OCI-LY3 (cell line): ENCODE results near the gene PQBP1.
"Not testable (repeated sequence)": the region's sequence is repeated elsewhere in the genome, so short reads cannot be mapped to it uniquely, and the experiment has no call there.

Experiments used
- H2AFZ ChIP-seq: fragments of 200-600, 300-600 bp; shearing (Covaris generic); 2 replicates; pipeline ENCODE4 v1.6.0; 2014; ENCODE audit warnings: antibody characterized with exemption, low read depth, low read length
- H3K27ac ChIP-seq: fragments of 200-600, 300-600 bp; sonication (generic); 2 replicates; pipeline ENCODE4 v1.5.1; 2014; ENCODE audit warnings: mild to moderate bottlenecking, low read length, moderate library complexity, mixed read lengths
- H3K27me3 ChIP-seq: fragments of 200-600, 300-600 bp; sonication (generic); 2 replicates; pipeline ENCODE4 v1.6.1; 2014; ENCODE audit warnings: low read depth, low read length, mixed read lengths
- H3K36me3 ChIP-seq: fragments of 200-600, 300-600 bp; sonication (generic); replicated peaks from 2 replicates; pipeline ENCODE3; 2014; ENCODE audit warnings: low read depth, low read length, mixed read lengths
- H3K4me1 ChIP-seq: fragments of 300-600, 200-600 bp; sonication (generic); 2 replicates; pipeline ENCODE4 v1.6.1; 2014; ENCODE audit warnings: low read length, mixed read lengths
- H3K4me2 ChIP-seq: fragments of 200-600, 300-600 bp; sonication (generic); 2 replicates; pipeline ENCODE4 v1.6.1; 2014; ENCODE audit warnings: low read length, mixed read lengths
- H3K4me3 ChIP-seq: fragments of 300-600, 200-600 bp; sonication (generic); 2 replicates; pipeline ENCODE4 v1.5.1; 2014; ENCODE audit warnings: antibody characterized with exemption, mild to moderate bottlenecking, low read length, moderate library complexity
- H3K79me2 ChIP-seq: fragments of 300-600, 200-600 bp; shearing (Covaris generic); 2 replicates; pipeline ENCODE4 v1.6.1; 2014; ENCODE audit warnings: mild to moderate bottlenecking, low read length, mixed read lengths
- H3K9ac ChIP-seq: fragments of 300-600, 200-600 bp; shearing (Covaris generic); 2 replicates; pipeline ENCODE4 v1.6.0; 2014; ENCODE audit warnings: mild to moderate bottlenecking, low read length, moderate library complexity
- H3K9me3 ChIP-seq: fragments of 200-600, 300-600 bp; shearing (Covaris generic); 2 replicates; pipeline ENCODE4 v1.6.1; 2014; ENCODE audit warnings: low read length, mixed read lengths; ENCODE audit not compliant: insufficient read depth
- H4K20me1 ChIP-seq: fragments of 200-600, 300-600 bp; sonication (generic); 2 replicates; pipeline ENCODE4 v1.6.1; 2016; ENCODE audit warnings: low read length, mixed read lengths; ENCODE audit not compliant: insufficient read depth
- EZH2phosphoT487 ChIP-seq: fragments of 200-600 bp; shearing (Covaris generic); IDR thresholded peaks from 2 replicates; pipeline ENCODE4 v1.6.1; 2018; ENCODE audit warnings: antibody characterized with exemption, mixed run types, low read depth
- TF ChIP-seq, protein P1 (sequence below): fragments of 200-600, 300-600 bp; sonication (generic); IDR thresholded peaks from 2 replicates; pipeline ENCODE4 v1.5.1; 2014; ENCODE audit warnings: antibody characterized with exemption, low read length, low read depth

PQBP1 gene, protein sequence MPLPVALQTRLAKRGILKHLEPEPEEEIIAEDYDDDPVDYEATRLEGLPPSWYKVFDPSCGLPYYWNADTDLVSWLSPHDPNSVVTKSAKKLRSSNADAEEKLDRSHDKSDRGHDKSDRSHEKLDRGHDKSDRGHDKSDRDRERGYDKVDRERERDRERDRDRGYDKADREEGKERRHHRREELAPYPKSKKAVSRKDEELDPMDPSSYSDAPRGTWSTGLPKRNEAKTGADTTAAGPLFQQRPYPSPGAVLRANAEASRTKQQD

GRCh38 chrX:48897625-48898306 lies at the start of gene PQBP1, which contains the start of gene TIMM17B:
TSS of gene PQBP1 (plus strand) at chrX:48897930. CDS start at chrX:48898510, 580 bp downstream.
TSS of gene TIMM17B (minus strand) at chrX:48897768. CDS start at chrX:48897749, 19 bp downstream.
- Histone ChIP-seq H2AFZ (peak within 1 kb of the TSS; percentile 29; the same call in 1 of the 2 replicates), H3K36me3 (peaks cover 19% of the 10 kb centered on the region), H3K4me2 (peak within 1 kb of the TSS; percentile 96), H3K9me3 (no peaks in the 10 kb centered on the region), H3K79me2 (peaks cover 53% of the 10 kb centered on the region), H3K4me3 (peak within 1 kb of the TSS; percentile 100), H3K4me1 (peaks cover 14% of the 10 kb centered on the region), H3K9ac (peak within 1 kb of the TSS; percentile 94), H4K20me1 (peaks cover 6% of the 10 kb centered on the region; the same call in 1 of the 2 replicates), H3K27ac (peak within 1 kb of the TSS; percentile 97), H3K27me3 (no peaks in the 10 kb centered on the region)
- TF ChIP-seq, protein P1, sequence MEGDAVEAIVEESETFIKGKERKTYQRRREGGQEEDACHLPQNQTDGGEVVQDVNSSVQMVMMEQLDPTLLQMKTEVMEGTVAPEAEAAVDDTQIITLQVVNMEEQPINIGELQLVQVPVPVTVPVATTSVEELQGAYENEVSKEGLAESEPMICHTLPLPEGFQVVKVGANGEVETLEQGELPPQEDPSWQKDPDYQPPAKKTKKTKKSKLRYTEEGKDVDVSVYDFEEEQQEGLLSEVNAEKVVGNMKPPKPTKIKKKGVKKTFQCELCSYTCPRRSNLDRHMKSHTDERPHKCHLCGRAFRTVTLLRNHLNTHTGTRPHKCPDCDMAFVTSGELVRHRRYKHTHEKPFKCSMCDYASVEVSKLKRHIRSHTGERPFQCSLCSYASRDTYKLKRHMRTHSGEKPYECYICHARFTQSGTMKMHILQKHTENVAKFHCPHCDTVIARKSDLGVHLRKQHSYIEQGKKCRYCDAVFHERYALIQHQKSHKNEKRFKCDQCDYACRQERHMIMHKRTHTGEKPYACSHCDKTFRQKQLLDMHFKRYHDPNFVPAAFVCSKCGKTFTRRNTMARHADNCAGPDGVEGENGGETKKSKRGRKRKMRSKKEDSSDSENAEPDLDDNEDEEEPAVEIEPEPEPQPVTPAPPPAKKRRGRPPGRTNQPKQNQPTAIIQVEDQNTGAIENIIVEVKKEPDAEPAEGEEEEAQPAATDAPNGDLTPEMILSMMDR, result no peak
- no peak for TF ChIP-seq EZH2phosphoT487

DNA sequence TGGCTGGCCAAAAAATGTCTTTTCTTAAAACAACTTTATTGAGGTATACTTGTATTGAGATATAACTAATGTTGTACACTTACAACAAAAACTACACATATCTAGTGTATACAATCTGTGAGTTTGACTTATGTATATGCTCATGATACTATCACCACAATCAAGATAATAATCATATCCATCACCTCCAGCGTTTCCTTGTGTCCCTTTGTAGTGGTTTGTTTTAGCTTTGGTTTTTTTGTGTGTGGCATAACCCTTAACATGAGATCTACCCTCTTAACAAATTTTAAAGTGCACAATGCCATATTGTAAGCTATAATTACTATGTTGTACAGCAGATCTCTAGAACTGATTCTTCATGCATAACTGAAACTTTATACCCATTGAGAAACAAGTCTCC lies 48.9 kb upstream of the PQBP1 start:
- Histone ChIP-seq H3K4me2 (no peak overlapping the region), H3K4me3 (no peak overlapping the region), H3K36me3 (no peaks in the 10 kb centered on the region), H3K9ac (no peak overlapping the region), H3K9me3 (no peaks in the 10 kb centered on the region), H3K27ac (no peak overlapping the region), H3K27me3 (no peaks in the 10 kb centered on the region), H3K79me2 (no peaks in the 10 kb centered on the region), H3K4me1 (peaks cover 7% of the 10 kb centered on the region; the same call in 1 of the 2 replicates), H2AFZ (no peak overlapping the region), H4K20me1 (no peaks in the 10 kb centered on the region)
- TF ChIP-seq, protein P1, result no peak
- no peak for TF ChIP-seq EZH2phosphoT487

- H3K4me1 ChIP-seq, result peaks cover 8% of the 10 kb centered on the region
- H2AFZ ChIP-seq, result no peak overlapping the region
- no peak overlapping the region for H3K27ac ChIP-seq
- no peaks in the 10 kb centered on the region for H3K27me3 ChIP-seq
- no peak overlapping the region for H3K4me2 ChIP-seq
- H4K20me1 ChIP-seq, result no peaks in the 10 kb centered on the region
- TF ChIP-seq, protein P1, result no peak
- no peak for TF ChIP-seq EZH2phosphoT487
- no peaks in the 10 kb centered on the region for H3K9me3 ChIP-seq
- no peak overlapping the region for H3K4me3 ChIP-seq
- H3K9ac ChIP-seq, result no peak overlapping the region
- no peaks in the 10 kb centered on the region for H3K79me2 ChIP-seq
- no peaks in the 10 kb centered on the region for H3K36me3 ChIP-seq
Measured at GRCh38 chrX:48852857-48853256, 44.9 kb upstream of the PQBP1 start.

DNA sequence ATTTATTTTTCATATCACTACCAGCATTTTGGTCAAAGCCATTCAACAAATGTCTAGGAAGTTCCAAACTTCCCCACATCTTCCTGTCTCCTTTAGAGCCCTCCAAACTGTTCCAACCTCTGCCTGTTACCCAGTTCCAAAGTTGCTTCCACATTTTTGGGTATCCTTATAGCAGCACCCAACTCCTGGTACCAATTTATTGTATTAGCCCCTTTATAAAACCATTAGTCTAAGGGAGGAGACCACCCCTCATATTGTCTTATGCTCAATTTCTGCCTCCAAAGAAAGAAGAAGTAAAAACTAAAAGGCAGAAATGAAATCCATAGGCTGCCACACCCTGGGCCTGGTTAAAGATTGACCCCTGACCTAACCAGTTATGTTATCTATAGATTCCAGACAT lies 44.2 kb upstream of the PQBP1 start:
- H3K4me3 ChIP-seq, H4K20me1 ChIP-seq, H3K79me2 ChIP-seq, H2AFZ ChIP-seq, H3K4me2 ChIP-seq, H3K9me3 ChIP-seq, H3K27me3 ChIP-seq, H3K36me3 ChIP-seq, H3K4me1 ChIP-seq, H3K9ac ChIP-seq, H3K27ac ChIP-seq: not testable (repeated sequence)

GRCh38 chrX:48854121-48854804 lies 43.5 kb upstream of the PQBP1 start:
- not testable (repeated sequence) for H3K9ac ChIP-seq, H2AFZ ChIP-seq, H3K4me3 ChIP-seq, H3K79me2 ChIP-seq, H3K36me3 ChIP-seq, H3K27ac ChIP-seq, H3K27me3 ChIP-seq, H3K4me2 ChIP-seq, H3K9me3 ChIP-seq, H4K20me1 ChIP-seq, H3K4me1 ChIP-seq
